WTC11 (cell line): ENCODE data around the gene TMEM38A. TPM values are rescaled to one million over a fixed set of nuclear protein-coding genes. Genes with fewer than 3 reads are reported as not detected.

Source experiments
- ATAC-seq: fragments of 200-7000 bp; cut with Tn5 transposase; 2 replicates; pipeline ENCODE4 v1.10.0; 2021; ENCODE audit warnings: mild to moderate bottlenecking, moderate library complexity
- CTCF ChIA-PET: fragments of 300-600 bp; sonication (Branson Sonifier 250); formaldehyde crosslinking; loops from one replicate; lab custom pipeline; 2021; ENCODE audit warnings: antibody characterized with exemption; lab: Charles Lee
- POLR2A ChIA-PET: fragments of 350-600 bp; sonication (Branson Sonifier 250); formaldehyde crosslinking; loops from one replicate; lab custom pipeline; 2021; ENCODE audit warnings: antibody characterized with exemption; lab: Charles Lee
- DNase-seq: peaks from one replicate; pipeline ENCODE4 v3.0.0; 2021; ENCODE audit warnings: low spot score
- H3K27ac Mint-ChIP-seq: 2 replicates; pipeline ENCODE4 v1.8.0; 2021; ENCODE audit warnings: mixed read lengths
- H3K27me3 Mint-ChIP-seq: 2 replicates; pipeline ENCODE4 v1.8.0; 2021; ENCODE audit warnings: low read depth, mild to moderate bottlenecking, moderate library complexity, mixed read lengths
- H3K36me3 Mint-ChIP-seq: 2 replicates; pipeline ENCODE4 v1.8.0; 2021; ENCODE audit warnings: mixed read lengths
- H3K4me1 Mint-ChIP-seq: 2 replicates; pipeline ENCODE4 v1.8.0; 2022; ENCODE audit warnings: mixed read lengths
- H3K4me3 Mint-ChIP-seq: 2 replicates; pipeline ENCODE4 v1.8.0; 2021; ENCODE audit warnings: mild to moderate bottlenecking, moderate library complexity, mixed read lengths
- H3K9me3 Mint-ChIP-seq: 2 replicates; pipeline ENCODE4 v1.8.0; 2021; ENCODE audit warnings: mixed read lengths
- ATF1 ChIP-seq: sonication (generic); formaldehyde crosslinking; IDR thresholded peaks from 2 replicates; pipeline ENCODE4 v1.8.1; 2023; ENCODE audit warnings: mild to moderate bottlenecking, moderate library complexity, missing genetic modification reagents
- CDX4 ChIP-seq: fragments of 250-450 bp; sonication (Bioruptor Pico); IDR thresholded peaks from 2 replicates; pipeline ENCODE4 v1.9.0; 2021; ENCODE audit warnings: moderate library complexity, mild to moderate bottlenecking, inconsistent platforms, borderline replicate concordance
- CREM ChIP-seq: sonication (generic); formaldehyde crosslinking; IDR thresholded peaks from 2 replicates; pipeline ENCODE4 v1.8.1; 2022; ENCODE audit warnings: mild to moderate bottlenecking, missing genetic modification reagents, moderate library complexity
- ETV6 ChIP-seq: sonication (generic); formaldehyde crosslinking; IDR thresholded peaks from 2 replicates; pipeline ENCODE4 v1.8.1; 2022; ENCODE audit warnings: mild to moderate bottlenecking, missing genetic modification reagents
- FOXJ3 ChIP-seq: sonication (generic); formaldehyde crosslinking; IDR thresholded peaks from 2 replicates; pipeline ENCODE4 v1.9.0; 2021; ENCODE audit warnings: missing genetic modification reagents, mild to moderate bottlenecking, borderline replicate concordance
- HMGA2 ChIP-seq: fragments of 250-450 bp; sonication (Bioruptor Pico); IDR thresholded peaks from 2 replicates; pipeline ENCODE4 v1.4.0; 2021; ENCODE audit warnings: mild to moderate bottlenecking, moderate library complexity
- KAT7 ChIP-seq: sonication (generic); formaldehyde crosslinking; IDR thresholded peaks from 2 replicates; pipeline ENCODE4 v1.8.1; 2023; ENCODE audit warnings: missing genetic modification reagents, mild to moderate bottlenecking, borderline replicate concordance
- NFATC4 ChIP-seq: fragments of 250-450 bp; sonication (Bioruptor Pico); IDR thresholded peaks from 2 replicates; pipeline ENCODE4 v1.9.0; 2021; ENCODE audit warnings: mild to moderate bottlenecking
- NFE2L1 ChIP-seq: sonication (generic); formaldehyde crosslinking; IDR thresholded peaks from 2 replicates; pipeline ENCODE4 v1.8.1; 2023; ENCODE audit warnings: missing genetic modification reagents
- NR2C2 ChIP-seq: sonication (generic); formaldehyde crosslinking; IDR thresholded peaks from 2 replicates; pipeline ENCODE4 v1.8.0; 2022; ENCODE audit warnings: mild to moderate bottlenecking, missing genetic modification reagents
- RORB ChIP-seq: fragments of 250-450 bp; sonication (Bioruptor Pico); IDR thresholded peaks from 2 replicates; pipeline ENCODE4 v1.9.0; 2021; ENCODE audit warnings: mild to moderate bottlenecking
- SOX15 ChIP-seq: fragments of 250-450 bp; sonication (Bioruptor Pico); IDR thresholded peaks from 2 replicates; pipeline ENCODE4 v1.9.0; 2021; ENCODE audit warnings: mild to moderate bottlenecking
- SP1 ChIP-seq: sonication (generic); formaldehyde crosslinking; conservative IDR thresholded peaks from 2 replicates; pipeline ENCODE4 v1.8.1; 2022; ENCODE audit warnings: missing genetic modification reagents
- ZNF121 ChIP-seq: sonication (generic); formaldehyde crosslinking; IDR thresholded peaks from 2 replicates; pipeline ENCODE4 v1.8.0; 2023; ENCODE audit warnings: missing genetic modification reagents
- ZNF219 ChIP-seq: sonication (generic); formaldehyde crosslinking; IDR thresholded peaks from 2 replicates; pipeline ENCODE4 v1.8.0; 2023; ENCODE audit warnings: missing genetic modification reagents, mild to moderate bottlenecking, borderline replicate concordance
- ZNF423 ChIP-seq: fragments of 250-450 bp; sonication (Bioruptor Pico); IDR thresholded peaks from 2 replicates; pipeline ENCODE4 v2.1.2; 2022; ENCODE audit warnings: mild to moderate bottlenecking, moderate library complexity
- total RNA-seq: library from RNA; stranded (reverse); gene quantifications from 3 replicates; pipeline ENCODE4 v1.2.3, GENCODE V29; 2021
- TF ChIP-seq, protein P1 (sequence below): sonication (generic); formaldehyde crosslinking; IDR thresholded peaks from 2 replicates; pipeline ENCODE4 v1.8.1; 2022; ENCODE audit warnings: missing genetic modification reagents, borderline replicate concordance
- TF ChIP-seq, protein P2 (sequence below): sonication (generic); formaldehyde crosslinking; IDR thresholded peaks from 2 replicates; pipeline ENCODE4 v1.8.0; 2022; ENCODE audit warnings: mild to moderate bottlenecking, missing genetic modification reagents
- TF ChIP-seq, protein P3 (sequence below): sonication (generic); formaldehyde crosslinking; IDR thresholded peaks from 2 replicates; pipeline ENCODE4 v1.8.1; 2023; ENCODE audit warnings: mild to moderate bottlenecking, missing genetic modification reagents, moderate library complexity

The TMEM38A gene
- total RNA-seq, 1 experiment from 2014 or later = 9.5 TPM

- TF ChIP-seq, protein P1, sequence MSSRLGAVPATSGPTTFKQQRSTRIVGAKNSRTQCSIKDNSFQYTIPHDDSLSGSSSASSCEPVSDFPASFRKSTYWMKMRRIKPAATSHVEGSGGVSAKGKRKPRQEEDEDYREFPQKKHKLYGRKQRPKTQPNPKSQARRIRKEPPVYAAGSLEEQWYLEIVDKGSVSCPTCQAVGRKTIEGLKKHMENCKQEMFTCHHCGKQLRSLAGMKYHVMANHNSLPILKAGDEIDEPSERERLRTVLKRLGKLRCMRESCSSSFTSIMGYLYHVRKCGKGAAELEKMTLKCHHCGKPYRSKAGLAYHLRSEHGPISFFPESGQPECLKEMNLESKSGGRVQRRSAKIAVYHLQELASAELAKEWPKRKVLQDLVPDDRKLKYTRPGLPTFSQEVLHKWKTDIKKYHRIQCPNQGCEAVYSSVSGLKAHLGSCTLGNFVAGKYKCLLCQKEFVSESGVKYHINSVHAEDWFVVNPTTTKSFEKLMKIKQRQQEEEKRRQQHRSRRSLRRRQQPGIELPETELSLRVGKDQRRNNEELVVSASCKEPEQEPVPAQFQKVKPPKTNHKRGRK (CRISPR knock-in tag) = no peak
Observed at GRCh38 chr19:16679811-16680210, 18.9 kb downstream of the TMEM38A start (continued).

- Mint-ChIP-seq H3K27me3 (no peaks in the 10 kb centered on the region), H3K4me1 (no peaks in the 10 kb centered on the region), H3K9me3 (no peaks in the 10 kb centered on the region), H3K36me3 (peaks cover 28% of the 10 kb centered on the region), H3K4me3 (no peak overlapping the region), H3K27ac (no peak overlapping the region)
- DNase-seq (no peak), ATAC-seq (no peak)
- ChIA-PET CTCF (no interaction called here), POLR2A (no interaction called here)
- TF ChIP-seq CDX4 (CRISPR knock-in tag) = no peak
- TF ChIP-seq NR2C2 (CRISPR knock-in tag) = no peak
- TF ChIP-seq ATF1 (CRISPR knock-in tag) = no peak
- no peak for TF ChIP-seq NFATC4 (CRISPR knock-in tag)
- TF ChIP-seq, protein P1 (CRISPR knock-in tag) = no peak
- TF ChIP-seq, protein P2, sequence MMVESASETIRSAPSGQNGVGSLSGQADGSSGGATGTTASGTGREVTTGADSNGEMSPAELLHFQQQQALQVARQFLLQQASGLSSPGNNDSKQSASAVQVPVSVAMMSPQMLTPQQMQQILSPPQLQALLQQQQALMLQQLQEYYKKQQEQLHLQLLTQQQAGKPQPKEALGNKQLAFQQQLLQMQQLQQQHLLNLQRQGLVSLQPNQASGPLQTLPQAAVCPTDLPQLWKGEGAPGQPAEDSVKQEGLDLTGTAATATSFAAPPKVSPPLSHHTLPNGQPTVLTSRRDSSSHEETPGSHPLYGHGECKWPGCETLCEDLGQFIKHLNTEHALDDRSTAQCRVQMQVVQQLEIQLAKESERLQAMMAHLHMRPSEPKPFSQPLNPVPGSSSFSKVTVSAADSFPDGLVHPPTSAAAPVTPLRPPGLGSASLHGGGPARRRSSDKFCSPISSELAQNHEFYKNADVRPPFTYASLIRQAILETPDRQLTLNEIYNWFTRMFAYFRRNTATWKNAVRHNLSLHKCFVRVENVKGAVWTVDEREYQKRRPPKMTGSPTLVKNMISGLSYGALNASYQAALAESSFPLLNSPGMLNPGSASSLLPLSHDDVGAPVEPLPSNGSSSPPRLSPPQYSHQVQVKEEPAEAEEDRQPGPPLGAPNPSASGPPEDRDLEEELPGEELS (CRISPR knock-in tag) = no peak
- TF ChIP-seq ZNF121 (CRISPR knock-in tag) = no peak
- TF ChIP-seq HMGA2 (CRISPR knock-in tag) = no peak
- TF ChIP-seq ZNF219 (CRISPR knock-in tag) = no peak
Observed at GRCh38 chr19:16682539-16682938, 21.6 kb downstream of the TMEM38A start.

- Mint-ChIP-seq H3K4me1 (no peaks in the 10 kb centered on the region), H3K27ac (no peak overlapping the region), H3K27me3 (no peaks in the 10 kb centered on the region; the same call in 1 of the 2 replicates), H3K4me3 (no peak overlapping the region), H3K36me3 (peaks cover 28% of the 10 kb centered on the region), H3K9me3 (no peaks in the 10 kb centered on the region)
- no peak for TF ChIP-seq CREM
- TF ChIP-seq ZNF423 (CRISPR knock-in tag) = no peak
- TF ChIP-seq, protein P1 (CRISPR knock-in tag) = no peak
- no peak for TF ChIP-seq ETV6 (CRISPR knock-in tag)
- TF ChIP-seq, protein P3, sequence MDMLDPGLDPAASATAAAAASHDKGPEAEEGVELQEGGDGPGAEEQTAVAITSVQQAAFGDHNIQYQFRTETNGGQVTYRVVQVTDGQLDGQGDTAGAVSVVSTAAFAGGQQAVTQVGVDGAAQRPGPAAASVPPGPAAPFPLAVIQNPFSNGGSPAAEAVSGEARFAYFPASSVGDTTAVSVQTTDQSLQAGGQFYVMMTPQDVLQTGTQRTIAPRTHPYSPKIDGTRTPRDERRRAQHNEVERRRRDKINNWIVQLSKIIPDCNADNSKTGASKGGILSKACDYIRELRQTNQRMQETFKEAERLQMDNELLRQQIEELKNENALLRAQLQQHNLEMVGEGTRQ = no peak
- no peak for TF ChIP-seq RORB
- TF ChIP-seq NFE2L1 (CRISPR knock-in tag) = no peak
- no peak for TF ChIP-seq SOX15 (CRISPR knock-in tag)
- no peak for TF ChIP-seq SP1
- no peak for TF ChIP-seq KAT7 (CRISPR knock-in tag)
- no peak for TF ChIP-seq FOXJ3 (CRISPR knock-in tag)
- ChIA-PET CTCF (interaction anchor here (1.0 kb wide), 1 partner anchor 12 kb away, joined by 3 read pairs; no protein-coding TSS in a partner anchor), POLR2A (no interaction called here)
- no peak for ATAC-seq
- no peak for DNase-seq
Observed at GRCh38 chr19:16684216-16684615, 23.3 kb downstream of the TMEM38A start.
